GM12892 (cell line): ENCODE data around the gene MAGI2.

Source experiments
- DNase-seq: peaks from one replicate; pipeline ENCODE4 v3.0.0; 2011; ENCODE audit not compliant: insufficient read length
- FAIRE-seq: peaks from 2 replicates; lab custom pipeline; 2011; peaks lifted over from hg19 to GRCh38; lab: Jason Lieb, UNC
- POLR2A ChIP-seq: IDR thresholded peaks from 2 replicates; pipeline ENCODE4 v1.6.1; 2011; ENCODE audit warnings: low read depth, low read length, control low read depth
- POLR2AphosphoS5 ChIP-seq: IDR thresholded peaks from 2 replicates; pipeline ENCODE4 v1.6.1; 2011; ENCODE audit warnings: low read depth, low read length, control low read depth
- TAF1 ChIP-seq: IDR thresholded peaks from 2 replicates; pipeline ENCODE4 v1.6.1; 2011; ENCODE audit warnings: low read depth, mild to moderate bottlenecking, control low read depth, low read length, borderline replicate concordance

Gene MAGI2

GRCh38 chr7:78170815-78171214 lies 1282.7 kb downstream of the MAGI2 start:
- DNase-seq (no peak), FAIRE-seq (no peak)
- TF ChIP-seq POLR2A (no peak), POLR2AphosphoS5 (no peak), TAF1 (no peak)

GRCh38 chr7:78169992-78170391 lies 1283.5 kb downstream of the MAGI2 start:
- FAIRE-seq (no peak), DNase-seq (no peak)
- TF ChIP-seq POLR2A (no peak), POLR2AphosphoS5 (no peak), TAF1 (no peak)

- FAIRE-seq = no peak
- TF ChIP-seq POLR2AphosphoS5 = no peak
- TF ChIP-seq TAF1 = no peak
- TF ChIP-seq POLR2A = no peak
- no peak for DNase-seq
Measured at GRCh38 chr7:78168865-78169264, 1284.6 kb downstream of the MAGI2 start.

- FAIRE-seq (no peak), DNase-seq (no peak)
- TF ChIP-seq POLR2A (no peak), TAF1 (no peak), POLR2AphosphoS5 (no peak)
Measured at GRCh38 chr7:78167860-78168259, 1285.6 kb downstream of the MAGI2 start.

GRCh38 chr7:78165854-78166253 lies 1287.6 kb downstream of the MAGI2 start:
- no peak for TF ChIP-seq TAF1
- no peak for TF ChIP-seq POLR2A
- TF ChIP-seq POLR2AphosphoS5 = no peak
- DNase-seq = no peak
- FAIRE-seq = no peak

- no peak for DNase-seq
- FAIRE-seq = no peak
- TF ChIP-seq POLR2AphosphoS5 (no peak), POLR2A (no peak), TAF1 (no peak)
Measured at GRCh38 chr7:78165454-78165853, 1288.0 kb downstream of the MAGI2 start.

GRCh38 chr7:78164459-78164858 lies 1289.0 kb downstream of the MAGI2 start:
- no peak for FAIRE-seq
- TF ChIP-seq POLR2AphosphoS5 = no peak
- TF ChIP-seq POLR2A = no peak
- TF ChIP-seq TAF1 = no peak
- no peak for DNase-seq

- TF ChIP-seq TAF1 = no peak
- TF ChIP-seq POLR2AphosphoS5 = no peak
- FAIRE-seq = no peak
- DNase-seq = no peak
Measured at GRCh38 chr7:78161781-78162180, 1291.7 kb downstream of the MAGI2 start.

- FAIRE-seq (no peak), DNase-seq (no peak)
- no peak for TF ChIP-seq POLR2AphosphoS5
Measured at GRCh38 chr7:78159545-78159944, 1293.9 kb downstream of the MAGI2 start.

- TF ChIP-seq POLR2A (no peak), POLR2AphosphoS5 (no peak), TAF1 (no peak)
- FAIRE-seq = no peak
- DNase-seq = no peak
Measured at GRCh38 chr7:78153285-78153684, 1300.2 kb downstream of the MAGI2 start.

GRCh38 chr7:78151229-78151628 lies 1302.2 kb downstream of the MAGI2 start:
- FAIRE-seq = no peak
- TF ChIP-seq POLR2AphosphoS5 = no peak
- no peak for TF ChIP-seq TAF1
- TF ChIP-seq POLR2A = no peak

GRCh38 chr7:78149787-78150186 lies 1303.7 kb downstream of the MAGI2 start:
- TF ChIP-seq POLR2AphosphoS5 = no peak
- no peak for TF ChIP-seq POLR2A
- TF ChIP-seq TAF1 = no peak
- no peak for FAIRE-seq
- DNase-seq = no peak

More at GRCh38 chr7:78151229-78151628, 1302.2 kb downstream of the MAGI2 start:
- no peak for DNase-seq
